Caco-2 (cell line): ENCODE measurements around the gene GDF10. TPM values are rescaled to one million over a fixed set of nuclear protein-coding genes. Genes with fewer than 3 reads are reported as not detected.

Experiments used
- BruUV-seq: library from RNA; stranded (reverse); fragments of 400-500 nt; replicated peaks from 2 replicates; lab custom pipeline; 2021; lab: Mats Ljungman, UMichigan
- CTCF ChIA-PET: fragments of 300-600 bp; sonication (Branson Sonifier 250); formaldehyde crosslinking; loops from one replicate; lab custom pipeline; 2022; ENCODE audit warnings: antibody characterized with exemption; lab: Charles Lee
- POLR2A ChIA-PET: fragments of 300-600 bp; sonication (Branson Sonifier 250); formaldehyde crosslinking; loops from one replicate; lab custom pipeline; 2022; ENCODE audit warnings: antibody characterized with exemption; lab: Charles Lee
- DNase-seq, 2 experiments: peaks; one replicate each; pipeline versions ENCODE4 v3.0.0 to v3.0.0-alpha.2; 2020 to 2022
- H3K27me3 ChIP-seq: replicated peaks from 2 replicates; pipeline ENCODE4 v1.6.0; 2011; ENCODE audit warnings: low read length; ENCODE audit not compliant: control insufficient read depth, insufficient read depth
- H3K36me3 ChIP-seq: 2 replicates; pipeline ENCODE4 v1.5.1; 2011; ENCODE audit warnings: low read length; ENCODE audit not compliant: control insufficient read depth, insufficient read depth
- H3K4me1 ChIP-seq: fragments of 250-450 bp; sonication (Bioruptor Pico); 2 replicates; pipeline ENCODE4 v1.5.1; 2020; ENCODE audit warnings: mild to moderate bottlenecking
- H3K4me3 ChIP-seq: 2 replicates; pipeline ENCODE4 v1.5.1; 2011; ENCODE audit warnings: low read depth, mild to moderate bottlenecking, control low read depth, low read length
- H3K9me3 ChIP-seq: fragments of 250-450 bp; sonication (Bioruptor Pico); 2 replicates; pipeline ENCODE4 v1.5.1; 2020; ENCODE audit warnings: mild to moderate bottlenecking, moderate library complexity
- H3K27ac Mint-ChIP-seq: one replicate; pipeline ENCODE4 v1.8.0; 2022; ENCODE audit warnings: mixed read lengths; ENCODE audit not compliant: unreplicated experiment
- H3K27me3 Mint-ChIP-seq: one replicate; pipeline ENCODE4 v1.8.0; 2022; ENCODE audit warnings: mixed read lengths; ENCODE audit not compliant: insufficient read depth, unreplicated experiment
- H3K36me3 Mint-ChIP-seq: one replicate; pipeline ENCODE4 v1.8.0; 2022; ENCODE audit warnings: mild to moderate bottlenecking, mixed read lengths; ENCODE audit not compliant: insufficient read depth, unreplicated experiment
- H3K4me1 Mint-ChIP-seq: one replicate; pipeline ENCODE4 v1.8.0; 2022; ENCODE audit warnings: low read depth, mixed read lengths; ENCODE audit not compliant: unreplicated experiment
- H3K4me3 Mint-ChIP-seq: one replicate; pipeline ENCODE4 v1.8.0; 2022; ENCODE audit warnings: mild to moderate bottlenecking, moderate library complexity, mixed read lengths; ENCODE audit not compliant: unreplicated experiment
- H3K9me3 Mint-ChIP-seq: one replicate; pipeline ENCODE4 v1.8.0; 2022; ENCODE audit warnings: mixed read lengths; ENCODE audit not compliant: unreplicated experiment
- CTCF ChIP-seq, 2 experiments: fragments of 200-600 bp in 1 of 2; IDR thresholded peaks; 1 replicate in 1 of 2; 2 replicates in 1 of 2; pipeline versions ENCODE4 v1.5.1 to v1.8.0; 2011 to 2022; ENCODE audit warnings: antibody characterized with exemption in 1 of 2, control low read depth in 1 of 2, inconsistent platforms in 1 of 2, low read depth in 1 of 2, low read length in 1 of 2, mild to moderate bottlenecking in 1 of 2, moderate library complexity in 1 of 2; ENCODE audit not compliant: insufficient read depth in 1 of 2, severe bottlenecking in 1 of 2, unreplicated experiment in 1 of 2
- intact Hi-C: fragments of 100-400 bp; cut with micrococcal nuclease; formaldehyde crosslinking; loops from one replicate; pipeline ENCODE4 v1.10.0; 2022; ENCODE audit not compliant: unreplicated experiment
- total RNA-seq: library from RNA; stranded (reverse); gene quantifications from 2 replicates; pipeline ENCODE4 v1.2.3, GENCODE V29; 2022

Gene GDF10
- total RNA-seq, 1 experiment from 2014 or later: not detected

- H3K27me3 Mint-ChIP-seq: peaks cover 32% of the 10 kb centered on the region
- Histone ChIP-seq H3K4me3 (no peak overlapping the region), H3K36me3 (no peaks in the 10 kb centered on the region), H3K4me1 (no peaks in the 10 kb centered on the region), H3K9me3 (no peaks in the 10 kb centered on the region), H3K27me3 (no peaks in the 10 kb centered on the region; the same call in 1 of the 2 replicates)
- BruUV-seq: no TSS peak
- intact Hi-C loops: no loop called here
- CTCF ChIA-PET: interaction anchor here (1.2 kb wide), 1 partner anchor 11 kb away, joined by 3 read pairs; no protein-coding TSS in a partner anchor
- no peak for TF ChIP-seq CTCF (IDR thresholded peaks at IDR 0.05; ENCODE audit: insufficient read depth in 1 of 2, low read depth in 1 of 2, low read length in 1 of 2, severe bottlenecking in 1 of 2, unreplicated experiment in 1 of 2)
- H3K27ac Mint-ChIP-seq: no peak overlapping the region
- no peaks in the 10 kb centered on the region for H3K4me1 Mint-ChIP-seq
- no peaks in the 10 kb centered on the region for H3K9me3 Mint-ChIP-seq
- DNase-seq: no peak
- POLR2A ChIA-PET: no interaction called here
- no peak overlapping the region for H3K4me3 Mint-ChIP-seq
- H3K36me3 Mint-ChIP-seq: no peaks in the 10 kb centered on the region
Observed at GRCh38 chr10:47308775-47309174, 8.8 kb downstream of the GDF10 start.

- no peaks in the 10 kb centered on the region for H3K36me3 ChIP-seq
- no peak for DNase-seq
- BruUV-seq: no TSS peak
- no peaks in the 10 kb centered on the region; the same call in 1 of the 2 replicates for H3K27me3 ChIP-seq
- no peaks in the 10 kb centered on the region for H3K9me3 Mint-ChIP-seq
- H3K4me3 Mint-ChIP-seq: no peak overlapping the region
- H3K27ac Mint-ChIP-seq: no peak overlapping the region
- no peaks in the 10 kb centered on the region for H3K4me1 Mint-ChIP-seq
- CTCF ChIA-PET: interaction anchor here (1.2 kb wide), 1 partner anchor 12 kb away, joined by 3 read pairs; no protein-coding TSS in a partner anchor
- H3K9me3 ChIP-seq: no peaks in the 10 kb centered on the region
- peak in 1 of 2 experiments; percentile 13 for TF ChIP-seq CTCF (IDR thresholded peaks at IDR 0.05; ENCODE audit: insufficient read depth in 1 of 2, low read depth in 1 of 2, low read length in 1 of 2, severe bottlenecking in 1 of 2, unreplicated experiment in 1 of 2)
- H3K4me3 ChIP-seq: no peak overlapping the region
- H3K27me3 Mint-ChIP-seq: peaks cover 30% of the 10 kb centered on the region
- no peaks in the 10 kb centered on the region for H3K4me1 ChIP-seq
- POLR2A ChIA-PET: no interaction called here
- intact Hi-C loops: no loop called here
- no peaks in the 10 kb centered on the region for H3K36me3 Mint-ChIP-seq
Observed at GRCh38 chr10:47309408-47310089, 9.6 kb downstream of the GDF10 start.

GRCh38 chr10:47310090-47310505 lies 10.1 kb downstream of the GDF10 start:
- Mint-ChIP-seq H3K27me3 (peaks cover 27% of the 10 kb centered on the region), H3K4me1 (no peaks in the 10 kb centered on the region), H3K9me3 (no peaks in the 10 kb centered on the region), H3K36me3 (no peaks in the 10 kb centered on the region), H3K27ac (no peak overlapping the region), H3K4me3 (no peak overlapping the region)
- H3K36me3 ChIP-seq: no peaks in the 10 kb centered on the region
- BruUV-seq: no TSS peak
- intact Hi-C loops: no loop called here
- no peak for TF ChIP-seq CTCF (IDR thresholded peaks at IDR 0.05; ENCODE audit: insufficient read depth in 1 of 2, low read depth in 1 of 2, low read length in 1 of 2, severe bottlenecking in 1 of 2, unreplicated experiment in 1 of 2)
- ChIA-PET POLR2A (no interaction called here), CTCF (no interaction called here)
- H3K27me3 ChIP-seq: no peaks in the 10 kb centered on the region; the same call in 1 of the 2 replicates
- H3K9me3 ChIP-seq: no peaks in the 10 kb centered on the region
- no peaks in the 10 kb centered on the region for H3K4me1 ChIP-seq
- H3K4me3 ChIP-seq: no peak overlapping the region
- no peak for DNase-seq
